GM18858 (cell line): ENCODE data around the gene ASGR1.

Source experiments
- ATAC-seq: cut with Tn5 transposase; IDR thresholded peaks from one replicate; pipeline ENCODE4 v1.9.1; 2021; ENCODE audit not compliant: unreplicated experiment

ASGR1 gene

DNA sequence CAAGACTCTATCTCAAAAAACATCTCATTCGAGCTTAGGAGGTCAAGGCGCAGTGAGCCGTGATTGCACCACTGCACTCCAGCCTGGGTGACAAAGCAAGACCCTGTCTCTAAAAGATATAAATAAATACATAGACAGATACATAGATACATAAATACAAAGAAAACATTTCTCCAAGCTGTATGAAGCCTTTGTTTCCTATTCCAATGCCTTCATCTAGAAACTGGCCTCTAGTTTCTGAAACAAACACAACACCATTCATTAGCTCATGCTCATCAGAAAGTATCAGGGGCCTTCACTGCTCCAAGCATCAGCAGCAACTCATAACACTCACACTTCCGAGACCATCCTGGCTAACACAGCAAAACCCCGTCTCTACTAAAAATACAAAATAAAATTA, 54.2 kb downstream of the ASGR1 start:
- ATAC-seq: no peak

DNA sequence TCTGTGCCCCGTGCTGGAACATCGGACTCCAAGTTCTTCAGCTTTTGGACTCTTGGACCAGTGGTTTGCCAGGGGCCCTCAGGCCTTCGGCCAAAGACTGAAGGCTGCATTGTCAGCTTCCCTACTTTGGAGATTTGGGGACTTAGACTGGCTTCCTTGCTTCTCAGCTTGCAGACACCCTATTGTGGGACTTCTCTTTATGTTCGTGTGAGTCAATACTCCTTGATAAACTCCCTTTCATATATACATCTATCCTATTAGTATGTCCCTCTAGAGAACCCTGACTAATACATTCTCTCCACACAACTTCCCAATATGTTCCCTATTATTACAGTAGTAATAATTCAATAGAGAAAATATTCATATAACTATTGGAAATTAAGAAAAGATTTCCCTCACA, 55.3 kb downstream of the ASGR1 start:
- no peak for ATAC-seq
